ENCODE results near the gene DIPK1B. TPM values are rescaled to one million over a fixed set of nuclear protein-coding genes. Genes with fewer than 3 reads are reported as not detected.

Gene DIPK1B
- total RNA-seq, 2 experiments from 2014 or later = 0.14 TPM; not detected in 1

DNA sequence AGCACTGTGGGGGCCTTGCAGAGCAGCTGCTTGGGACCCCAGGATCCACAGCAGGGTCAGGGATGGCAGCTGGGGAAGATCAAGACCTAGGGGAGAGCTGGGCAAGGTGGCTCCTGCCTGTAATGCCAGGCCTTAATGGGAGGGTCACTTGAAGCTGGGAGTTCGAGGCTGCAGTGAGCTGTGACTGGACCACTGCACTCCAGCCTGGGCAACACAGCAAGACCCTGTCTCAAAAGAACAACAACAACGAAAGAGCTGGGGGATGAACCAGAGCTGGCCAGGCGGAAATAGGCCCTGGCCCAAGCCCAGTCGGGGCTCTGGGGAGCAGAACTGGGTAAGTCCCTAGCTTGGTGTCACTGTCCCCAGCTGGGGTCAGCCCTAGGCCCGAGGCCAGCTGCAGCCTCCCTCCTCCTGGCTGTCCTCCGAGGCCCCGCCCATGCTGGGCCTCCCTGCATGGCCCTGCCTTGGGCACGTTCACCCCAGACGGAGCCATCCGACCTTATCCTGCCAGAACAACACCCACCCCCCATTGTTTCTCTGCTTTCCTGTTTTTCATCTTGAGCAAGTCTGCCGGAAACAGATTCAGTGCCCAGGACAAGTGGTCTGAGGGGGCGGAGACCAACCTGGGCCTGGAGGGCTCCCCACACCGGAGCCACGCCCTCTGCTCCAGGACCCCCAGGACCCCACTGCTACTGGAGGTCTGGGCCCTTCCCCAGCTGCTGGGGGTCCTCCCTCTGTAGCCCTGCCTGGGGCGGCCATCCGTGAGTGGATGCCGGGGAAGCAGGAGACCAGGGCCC, 1.9 kb downstream of the DIPK1B start:
- TF ChIP-seq, protein P1, sequence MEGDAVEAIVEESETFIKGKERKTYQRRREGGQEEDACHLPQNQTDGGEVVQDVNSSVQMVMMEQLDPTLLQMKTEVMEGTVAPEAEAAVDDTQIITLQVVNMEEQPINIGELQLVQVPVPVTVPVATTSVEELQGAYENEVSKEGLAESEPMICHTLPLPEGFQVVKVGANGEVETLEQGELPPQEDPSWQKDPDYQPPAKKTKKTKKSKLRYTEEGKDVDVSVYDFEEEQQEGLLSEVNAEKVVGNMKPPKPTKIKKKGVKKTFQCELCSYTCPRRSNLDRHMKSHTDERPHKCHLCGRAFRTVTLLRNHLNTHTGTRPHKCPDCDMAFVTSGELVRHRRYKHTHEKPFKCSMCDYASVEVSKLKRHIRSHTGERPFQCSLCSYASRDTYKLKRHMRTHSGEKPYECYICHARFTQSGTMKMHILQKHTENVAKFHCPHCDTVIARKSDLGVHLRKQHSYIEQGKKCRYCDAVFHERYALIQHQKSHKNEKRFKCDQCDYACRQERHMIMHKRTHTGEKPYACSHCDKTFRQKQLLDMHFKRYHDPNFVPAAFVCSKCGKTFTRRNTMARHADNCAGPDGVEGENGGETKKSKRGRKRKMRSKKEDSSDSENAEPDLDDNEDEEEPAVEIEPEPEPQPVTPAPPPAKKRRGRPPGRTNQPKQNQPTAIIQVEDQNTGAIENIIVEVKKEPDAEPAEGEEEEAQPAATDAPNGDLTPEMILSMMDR (IDR thresholded peaks at IDR 0.05) = no peak
- ATAC-seq (no peak), DNase-seq (no peak)
- H3K27ac Mint-ChIP-seq = no peak overlapping the region
- intact Hi-C loops (cut with micrococcal nuclease) = no loop called here
- H3K27me3 Mint-ChIP-seq = peaks cover 32% of the 10 kb centered on the region
- H3K4me3 Mint-ChIP-seq = no peak overlapping the region
- H3K36me3 Mint-ChIP-seq (ENCODE audit: low read depth) = no peaks in the 10 kb centered on the region
- ChIA-PET POLR2A (interaction anchor here (1.4 to 2.7 kb wide), 4 partner anchors 8 to 14 kb away, joined by 3 to 21 read pairs (median 6); no protein-coding TSS in a partner anchor), CTCF (interaction anchor here (0.6 to 1.5 kb wide), 4 partner anchors 12 to 163 kb away, joined by 3 to 5 read pairs (median 3); no protein-coding TSS in a partner anchor)
- no peaks in the 10 kb centered on the region for H3K9me3 Mint-ChIP-seq
- H3K4me1 Mint-ChIP-seq (ENCODE audit: low read depth) = peaks cover 2% of the 10 kb centered on the region

DNA sequence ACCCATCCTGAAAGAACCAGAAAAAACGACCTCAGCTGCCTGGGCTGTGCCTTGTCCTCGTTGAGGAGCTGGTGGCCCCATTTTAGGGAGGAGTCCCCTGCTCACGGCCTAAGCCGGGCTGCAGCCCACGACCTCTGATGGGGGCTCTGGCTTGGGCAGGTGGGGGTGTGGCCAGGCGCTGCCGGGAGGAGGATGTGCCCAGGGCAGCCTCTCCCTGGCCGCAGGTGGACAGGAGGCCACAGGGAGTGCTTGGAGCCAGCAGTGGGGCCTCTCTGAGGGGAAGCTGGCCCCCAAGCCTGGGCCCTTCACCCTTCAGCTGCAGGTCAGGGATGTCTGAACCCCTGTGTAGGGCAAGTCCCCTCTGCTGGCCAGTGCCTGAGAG, 2.5 kb downstream of the DIPK1B start:
- Mint-ChIP-seq H3K9me3 (no peaks in the 10 kb centered on the region), H3K4me3 (no peak overlapping the region), H3K36me3 (ENCODE audit: low read depth) (no peaks in the 10 kb centered on the region), H3K27me3 (peaks cover 32% of the 10 kb centered on the region), H3K4me1 (ENCODE audit: low read depth) (peaks cover 2% of the 10 kb centered on the region), H3K27ac (no peak overlapping the region)
- ChIA-PET POLR2A (interaction anchor here (0.9 to 2.7 kb wide), 2 partner anchors 11 to 12 kb away, joined by 6 to 8 read pairs; no protein-coding TSS in a partner anchor), CTCF (interaction anchor here (0.6 to 1.5 kb wide), 2 partner anchors 43 to 163 kb away, joined by 3 to 5 read pairs; no protein-coding TSS in a partner anchor)
- TF ChIP-seq, protein P1 (IDR thresholded peaks at IDR 0.05) = no peak
- ATAC-seq (no peak), DNase-seq (no peak)
- intact Hi-C loops (cut with micrococcal nuclease) = no loop called here

DNA sequence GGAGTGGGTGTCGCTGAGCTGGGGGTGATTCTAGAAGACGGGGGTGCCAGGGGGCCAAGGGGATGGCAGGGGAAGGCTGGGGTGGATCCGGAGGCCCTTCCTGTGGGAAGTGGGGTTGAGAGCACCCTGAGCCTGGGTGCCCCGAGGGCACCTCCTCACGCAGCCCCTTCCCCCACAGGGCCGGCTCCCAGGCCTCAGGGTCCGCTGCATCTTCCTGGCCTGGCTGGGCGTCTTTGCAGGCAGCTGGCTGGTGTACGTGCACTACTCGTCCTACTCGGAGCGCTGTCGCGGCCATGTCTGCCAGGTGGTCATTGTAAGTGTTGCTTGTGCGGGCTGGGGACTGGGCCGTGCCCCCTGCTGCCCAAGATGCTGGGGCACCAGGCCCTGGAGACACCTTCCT, 5.0 kb downstream of the DIPK1B start:
- DNase-seq = no peak
- no peak overlapping the region for H3K27ac Mint-ChIP-seq
- CTCF ChIA-PET = interaction anchor here (1.6 kb wide), 1 partner anchor 12 kb away, joined by 3 read pairs; no protein-coding TSS in a partner anchor
- intact Hi-C loops (cut with micrococcal nuclease) = no loop called here
- peaks cover 2% of the 10 kb centered on the region for H3K4me1 Mint-ChIP-seq (ENCODE audit: low read depth)
- H3K27me3 Mint-ChIP-seq = peaks cover 18% of the 10 kb centered on the region
- TF ChIP-seq, protein P1 (IDR thresholded peaks at IDR 0.05) = no peak
- ATAC-seq = no peak
- no peak overlapping the region for H3K4me3 Mint-ChIP-seq
- H3K9me3 Mint-ChIP-seq = no peaks in the 10 kb centered on the region
- POLR2A ChIA-PET = interaction anchor here (1.0 kb wide), 1 partner anchor 10 kb away, joined by 5 read pairs; no protein-coding TSS in a partner anchor
- H3K36me3 Mint-ChIP-seq (ENCODE audit: low read depth) = no peaks in the 10 kb centered on the region

DNA sequence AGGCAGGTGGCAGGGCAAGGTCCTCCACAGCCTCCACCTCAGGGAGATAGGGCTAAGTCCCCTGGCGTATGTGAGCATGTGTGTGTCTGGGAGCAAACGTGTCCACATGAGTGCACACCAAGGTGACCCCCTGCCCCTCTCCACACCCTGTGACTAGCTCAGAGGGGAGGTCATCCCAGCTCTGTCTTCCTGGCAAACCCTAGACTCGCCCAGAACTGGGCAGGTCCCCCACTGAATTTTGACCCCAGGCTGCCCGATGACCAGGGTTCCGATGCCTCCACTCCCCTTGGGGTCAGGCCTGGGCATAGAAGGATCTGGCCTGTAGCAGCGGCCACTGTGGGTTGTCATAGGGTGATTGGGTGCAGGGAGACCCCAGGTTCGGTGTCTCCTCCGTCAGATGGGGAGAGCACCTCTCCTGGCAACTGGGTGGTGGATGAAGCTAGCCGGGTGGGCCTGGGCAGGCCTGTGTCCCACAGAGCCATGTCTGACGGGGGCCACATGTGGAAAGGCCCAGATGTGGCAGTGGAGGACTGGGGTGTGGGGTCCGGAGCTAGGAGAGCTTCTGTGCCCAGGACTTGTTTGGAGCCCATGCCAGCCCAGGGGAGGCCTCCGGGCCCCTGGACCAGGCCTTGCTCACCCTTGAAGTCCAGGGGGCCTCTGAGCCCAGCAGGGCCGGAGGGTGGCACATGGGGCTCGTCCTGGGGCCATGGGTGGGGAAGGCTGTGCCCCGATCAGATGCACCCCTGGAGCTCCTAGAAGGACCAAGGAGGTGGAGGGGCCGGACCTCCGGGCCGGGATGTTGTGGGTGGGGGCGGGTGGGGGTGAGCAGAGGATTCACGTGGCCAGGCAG, 6.2 kb downstream of the DIPK1B start:
- POLR2A ChIA-PET = interaction anchor here (0.6 to 1.6 kb wide), 4 partner anchors 9 to 10 kb away, joined by 3 to 5 read pairs (median 4); no protein-coding TSS in a partner anchor
- ATAC-seq (no peak), DNase-seq (no peak)
- peaks cover 3% of the 10 kb centered on the region for H3K4me1 Mint-ChIP-seq (ENCODE audit: low read depth)
- H3K27me3 Mint-ChIP-seq = peaks cover 14% of the 10 kb centered on the region
- H3K36me3 Mint-ChIP-seq (ENCODE audit: low read depth) = peaks cover 6% of the 10 kb centered on the region
- H3K9me3 Mint-ChIP-seq = no peaks in the 10 kb centered on the region
- TF ChIP-seq, protein P1 (IDR thresholded peaks at IDR 0.05) = no peak
- H3K4me3 Mint-ChIP-seq = no peak overlapping the region
- no peak overlapping the region for H3K27ac Mint-ChIP-seq
- intact Hi-C loops (cut with micrococcal nuclease) = no loop called here
- CTCF ChIA-PET = interaction anchor here (1.3 to 1.6 kb wide), 2 partner anchors 8 to 11 kb away, joined by 3 read pairs; no protein-coding TSS in a partner anchor

Data from activated CD8-positive, alpha-beta T cell treated with anti-CD3 and anti-CD28 coated beads for 36 hours (primary cell).